Heart right ventricle (tissue), 16 donors: ENCODE data around the gene NUDT22. TPM values are rescaled to one million over a fixed set of nuclear protein-coding genes. Genes with fewer than 3 reads are reported as not detected.

Experiments used
- ATAC-seq, 8 donors: fragments of 200-7000 bp; cut with Tn5 transposase; one replicate each; pipeline ENCODE4 v1.9.1; 2020; ENCODE audit warnings: mild to moderate bottlenecking in 8 of 8, moderate library complexity in 8 of 8, moderate number of reproducible peaks in 1 of 8
- DNase-seq, 2 donors: peaks; one replicate each; pipeline ENCODE4 v3.0.0-alpha.2; 2020
- H3K27ac ChIP-seq, 10 donors: fragments of 200-600 bp; sonication (generic) in 2 of 10; one replicate each; pipeline versions ENCODE4 v1.5.0 to v1.8.0; 2020 to 2022; ENCODE audit warnings: mild to moderate bottlenecking in 3 of 10
- H3K27me3 ChIP-seq, 7 donors: fragments of 200-600 bp; one replicate each; pipeline ENCODE4 v1.8.0; 2021 to 2022; ENCODE audit warnings: mild to moderate bottlenecking in 2 of 7
- H3K36me3 ChIP-seq, 9 donors: fragments of 200-600 bp; sonication (generic) in 1 of 9; one replicate each; pipeline versions ENCODE4 v1.5.0 to v1.8.0; 2020 to 2022; ENCODE audit warnings: mild to moderate bottlenecking in 2 of 9
- H3K4me1 ChIP-seq, 9 donors: fragments of 200-600 bp; sonication (generic) in 1 of 9; one replicate each; pipeline versions ENCODE4 v1.5.0 to v1.8.0; 2020 to 2022; ENCODE audit warnings: mild to moderate bottlenecking in 4 of 9
- H3K4me3 ChIP-seq, 10 donors: fragments of 200-600 bp; sonication (generic) in 2 of 10; one replicate each; pipeline versions ENCODE4 v1.5.0 to v1.8.0; 2020 to 2022; ENCODE audit warnings: mild to moderate bottlenecking in 7 of 10, moderate library complexity in 2 of 10
- H3K9me3 ChIP-seq, 11 donors: fragments of 200-600 bp in 10 of 11; sonication (generic) in 2 of 11; one replicate each; pipeline versions ENCODE4 v1.5.0 to v1.8.0; 2013 to 2022; ENCODE audit warnings: mild to moderate bottlenecking in 2 of 11, control low read depth in 1 of 11, moderate library complexity in 1 of 11
- CTCF ChIP-seq, 9 donors: fragments of 200-600 bp; sonication (generic) in 2 of 9; IDR thresholded peaks; one replicate each; pipeline versions ENCODE4 v1.5.0 to v1.8.0; 2021 to 2022; ENCODE audit warnings: antibody characterized with exemption in 9 of 9, mild to moderate bottlenecking in 5 of 9, moderate library complexity in 1 of 9
- WGBS, 2 donors: extraction: QIAGEN DNeasy Blood & Tissue Kit; methylation state at CpG; one replicate each; pipeline ENCODE4 v1.1.7; 2013; ENCODE audit warnings: inconsistent platforms in 1 of 2; 5-methylcytosine and 5-hydroxymethylcytosine counted together
- intact Hi-C, 10 donors: fragments of 100-400 bp; cut with DNase I; formaldehyde crosslinking; loops; one replicate each; pipeline versions ENCODE4 v1.11.1 to v1.14.2; 2022
- polyA plus RNA-seq, 2 donors: library from polyadenylated mRNA; stranded (reverse); fragments of 200-250 nt; gene quantifications; one replicate each; pipeline ENCODE4 v1.2.3, GENCODE V29; 2013
- total RNA-seq, 10 donors: library from RNA; stranded (reverse); fragmentation: NEBNext Ultra II Directional in 3 of 10; extraction: Animal tissue kit (Norgen Biotek cat#: 25700) in 3 of 10; gene quantifications; one replicate each; pipeline versions ENCODE4 v1.2.1 to v1.2.4, GENCODE V29; 2021 to 2023
- donor health status: Arrhythmogenic right ventricular cardiomyopathy.
- donor health status: ischemic (EF 13 %, LVEDD 7.1; RV severe dilation, severe dysfunction).
- donor health status: healthy with polysubstance abuse.
- donor health status: DM: no; HTN: yes; CAD: no.
- donor health status: DM: no; HTN: no; CAD: no.
- donor health status: ischemic (EF 25% LVEDD 6.9; RV normal size, moderate dysfunction).
- donor health status: ischemic (EF 25% LVEDD 5.7; RV mildly dilated, moderate dysfunction).
- donor health status: healthy.
- donor health status: DM: yes; HTN: yes; CAD: no.
- donor health status: Ischemic cardiomyopathy.
- donor health status: ischemic (EF 35%, LVEDD 5.7; RV mildly dilated, moderate dysfunction).
- donor health status: nonischemic (EF 11% LVEDD 7.7; RV severe dilation, severe dysfunction).
- donor health status: DM: yes; HTN: yes; CAD: no.
- donor health status: PGD.
- donor health status: ischemic (EF 29% LVEDD 5.4; RV normal size, mild dysfunction).
- donor health status: nonischemic (EF 23%, LVEDD 6.1; RV moderate dilation, normal function).

NUDT22 gene
- total and polyA plus RNA-seq, 12 donors, result 57.3 to 95.2 (median 72.6) TPM

GRCh38 chr11:64269540-64270220, 43.6 kb downstream of the NUDT22 start:
- peak; percentile 97 to 99 for DNase-seq

GRCh38 chr11:64275031-64275800, 49.1 kb downstream of the NUDT22 start:
- Histone ChIP-seq H3K27me3 (no peaks in the 10 kb centered on the region), H3K4me1 (peaks cover 0 to 28% (median 15%) of the 10 kb centered on the region in 9 donors), H3K36me3 (peaks cover 0 to 47% (median 4%) of the 10 kb centered on the region in 9 donors), H3K27ac (no peak overlapping the region), H3K4me3 (no peak overlapping the region), H3K9me3 (no peaks in the 10 kb centered on the region)
- 93 to 94% methylated on average over 15 of the region's 15 CpGs for WGBS, 2 donors
- TF ChIP-seq CTCF (IDR thresholded peaks at IDR 0.05), result no peak
- intact Hi-C loops, result no loop called here
- DNase-seq (no peak), ATAC-seq (no peak)

More at GRCh38 chr11:64269540-64270220, 43.6 kb downstream of the NUDT22 start:
- Histone ChIP-seq H3K27ac (peak overlapping the region; percentile 89 to 100 (median 98)), H3K9me3 (no peaks in the 10 kb centered on the region), H3K27me3 (no peaks in the 10 kb centered on the region), H3K36me3 (peaks cover 0 to 27% (median 9%) of the 10 kb centered on the region in 9 donors), H3K4me3 (peak overlapping the region; percentile 70 to 90 (median 79)), H3K4me1 (peaks cover 18 to 55% (median 36%) of the 10 kb centered on the region in 9 donors)
- 0 to 1% methylated on average over 53 to 58 of the region's 58 CpGs for whole genome bisulfite sequencing, 2 donors
- peak; percentile 86 to 92 (median 90) for ATAC-seq
- intact Hi-C loops, result loop anchor here in 5 of 10 donors (1.0 to 2.0 kb wide), 7 partner anchors 15 to 35 kb away; partner anchors contain the start of genes GPR137 (in 5 of the 5), BAD (in 4 of the 5), FKBP2 (in 3 of the 5) and PLCB3 (in 2 of the 5)
- peak in 5 of 9 donors; percentile 2 to 56 (median 39) for TF ChIP-seq CTCF (IDR thresholded peaks at IDR 0.05)

- no peak for DNase-seq
- TF ChIP-seq CTCF (IDR thresholded peaks at IDR 0.05), result no peak
- H3K4me1 ChIP-seq, result peaks cover 0 to 29% (median 15%) of the 10 kb centered on the region in 9 donors
- H3K27me3 ChIP-seq, result no peaks in the 10 kb centered on the region
- H3K27ac ChIP-seq, result no peak overlapping the region
- no peaks in the 10 kb centered on the region for H3K9me3 ChIP-seq
- 85 to 90% methylated on average over 2 of the region's 2 CpGs for WGBS, 2 donors
- H3K36me3 ChIP-seq, result peaks cover 0 to 50% (median 4%) of the 10 kb centered on the region in 9 donors
- intact Hi-C loops, result no loop called here
- ATAC-seq, result no peak
- H3K4me3 ChIP-seq, result no peak overlapping the region
Observed at GRCh38 chr11:64275841-64276240, 49.8 kb downstream of the NUDT22 start.

- DNase-seq, result no peak
Observed at GRCh38 chr11:64276653-64277431, 50.8 kb downstream of the NUDT22 start.

More at GRCh38 chr11:64276653-64277431, 50.8 kb downstream of the NUDT22 start:
- H3K4me3 ChIP-seq, result no peak overlapping the region
- no peak for ATAC-seq
- TF ChIP-seq CTCF (IDR thresholded peaks at IDR 0.05), result no peak
- peaks cover 0 to 34% (median 13%) of the 10 kb centered on the region in 9 donors for H3K4me1 ChIP-seq
- H3K9me3 ChIP-seq, result no peaks in the 10 kb centered on the region
- intact Hi-C loops, result no loop called here
- 82 to 85% methylated on average over 17 of the region's 17 CpGs for whole genome bisulfite sequencing, 2 donors
- H3K27me3 ChIP-seq, result no peaks in the 10 kb centered on the region
- peaks cover 0 to 60% (median 4%) of the 10 kb centered on the region in 9 donors for H3K36me3 ChIP-seq
- no peak overlapping the region for H3K27ac ChIP-seq
